Measurements from ENCODE around the gene CRB1. TPM values are rescaled to one million over a fixed set of nuclear protein-coding genes. Genes with fewer than 3 reads are reported as not detected.

CRB1 gene
- total and polyA plus RNA-seq, 3 experiments from 2014 or later: 0.05 to 0.26 TPM; not detected in 1

DNA sequence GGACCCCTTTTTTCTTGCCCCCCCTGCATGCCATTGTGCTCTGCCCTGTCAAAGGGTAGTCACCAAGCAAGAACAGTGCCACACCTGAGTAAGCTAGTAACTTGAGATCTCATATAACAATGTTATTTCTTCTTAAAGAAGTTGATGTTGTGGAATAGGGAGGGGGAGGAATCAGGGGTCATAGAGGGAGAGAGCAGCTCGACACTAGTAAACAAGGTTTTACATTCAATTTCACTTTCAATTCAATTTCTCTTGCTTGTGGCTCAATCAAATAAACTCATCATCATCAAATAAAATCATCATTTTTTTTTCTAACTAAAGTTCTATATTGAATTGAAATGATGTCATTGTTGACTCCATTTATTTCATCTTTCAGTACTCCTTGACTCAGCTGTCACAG, 106.4 kb downstream of the CRB1 start:
- Mint-ChIP-seq H3K9me3 (no peaks in the 10 kb centered on the region), H3K4me3 (peak overlapping the region in 6 of 7 donors; percentile 8 to 85 (median 25)), H3K4me1 (peaks cover 2 to 13% (median 13%) of the 10 kb centered on the region in 3 donors), H3K27ac (peak overlapping the region in 1 of 8 donors; percentile 31), H3K27me3 (peaks cover 8 to 18% of the 10 kb centered on the region in 2 donors), H3K36me3 (no peaks in the 10 kb centered on the region)
- no peaks in the 10 kb centered on the region for H3K36me3 ChIP-seq (ENCODE audit: insufficient read depth, low read length)
- H3K9me3 ChIP-seq (ENCODE audit: low read length): no peaks in the 10 kb centered on the region
- POLR2A ChIA-PET: no interaction called here
- DNase-seq: no peak
- no peaks in the 10 kb centered on the region for H3K27me3 ChIP-seq (ENCODE audit: insufficient read depth, low read length, poor library complexity, severe bottlenecking)
- H3K4me1 ChIP-seq (ENCODE audit: insufficient read depth, low read length): no peaks in the 10 kb centered on the region
- CTCF ChIA-PET: no interaction called here
- H3K4me3 ChIP-seq (ENCODE audit: low read length): no peak overlapping the region
- H3K27ac ChIP-seq (ENCODE audit: low read depth, low read length): no peak overlapping the region

DNA sequence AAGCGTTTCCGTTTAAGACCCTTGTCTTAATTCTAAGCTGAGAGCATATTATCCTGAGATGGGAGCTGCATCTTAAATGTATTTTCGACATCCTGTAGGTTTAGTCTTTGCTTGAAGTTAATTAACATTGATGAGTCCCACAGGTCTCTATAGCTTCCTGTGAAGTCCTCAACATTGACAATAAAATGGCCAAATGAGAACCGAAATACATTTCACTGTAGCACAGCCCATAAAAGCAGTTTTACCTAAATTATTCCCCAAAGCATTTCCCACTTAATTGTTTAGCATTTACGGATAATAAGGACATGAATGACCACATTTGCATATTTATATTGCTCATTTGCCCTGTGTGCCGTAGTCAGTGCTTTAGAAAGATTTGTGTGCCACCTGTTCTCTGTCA, 116.4 kb downstream of the CRB1 start:
- DNase-seq: no peak
- H3K4me3 Mint-ChIP-seq: no peak overlapping the region
- Histone ChIP-seq H3K4me1 (ENCODE audit: insufficient read depth, low read length) (no peaks in the 10 kb centered on the region), H3K27ac (ENCODE audit: low read depth, low read length) (no peak overlapping the region), H3K27me3 (ENCODE audit: insufficient read depth, low read length, poor library complexity, severe bottlenecking) (no peaks in the 10 kb centered on the region), H3K9me3 (ENCODE audit: low read length) (no peaks in the 10 kb centered on the region), H3K36me3 (ENCODE audit: insufficient read depth, low read length) (no peaks in the 10 kb centered on the region), H3K4me3 (ENCODE audit: low read length) (no peak overlapping the region)
- peaks cover 2 to 19% of the 10 kb centered on the region in 2 donors for H3K27me3 Mint-ChIP-seq
- H3K4me1 Mint-ChIP-seq: peaks cover 0 to 3% (median 2%) of the 10 kb centered on the region in 3 donors
- CTCF ChIA-PET: no interaction called here
- no peaks in the 10 kb centered on the region for H3K36me3 Mint-ChIP-seq
- POLR2A ChIA-PET: no interaction called here
- peak overlapping the region in 1 of 8 donors; percentile 41 for H3K27ac Mint-ChIP-seq
- no peaks in the 10 kb centered on the region for H3K9me3 Mint-ChIP-seq

DNA sequence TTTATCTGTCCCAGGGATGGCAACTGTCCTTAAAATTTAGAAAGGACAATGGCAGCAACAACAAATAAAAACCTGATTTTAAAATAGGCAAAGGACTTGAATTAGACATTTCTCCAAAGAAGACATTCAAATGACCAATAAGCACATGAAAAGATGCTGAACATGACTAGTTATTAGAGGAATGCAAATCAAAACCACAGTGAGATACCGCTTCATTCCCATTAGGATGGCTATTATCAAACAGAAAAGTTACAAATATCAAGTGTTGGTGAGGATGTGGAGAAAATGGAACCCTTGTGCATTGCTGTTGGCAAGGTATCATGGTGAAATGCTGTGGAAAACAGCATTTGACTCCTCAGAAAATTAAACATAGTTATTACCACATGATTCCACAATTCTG, 120.7 kb downstream of the CRB1 start:
- POLR2A ChIA-PET: no interaction called here
- H3K9me3 ChIP-seq (ENCODE audit: low read length): no peaks in the 10 kb centered on the region

DNA sequence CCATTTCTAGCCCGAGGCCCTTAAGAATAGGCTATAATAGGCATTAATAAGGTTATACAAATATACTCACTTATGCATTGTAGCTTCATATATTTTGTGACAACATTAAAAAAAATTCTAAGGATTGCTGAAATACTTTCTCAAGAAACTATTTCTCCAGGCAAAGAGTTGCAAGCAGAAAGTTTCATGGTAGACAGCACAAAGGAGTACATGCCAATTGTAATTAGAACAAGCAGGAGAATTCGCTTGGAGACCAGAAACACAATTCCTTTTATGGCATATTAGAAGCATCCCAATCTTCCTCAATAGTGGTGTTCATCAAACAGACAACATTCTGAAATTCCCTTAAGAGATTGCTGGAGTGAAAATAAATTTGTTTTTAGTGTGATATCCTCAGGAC, 122.8 kb downstream of the CRB1 start:
- no peaks in the 10 kb centered on the region for H3K27me3 ChIP-seq (ENCODE audit: insufficient read depth, low read length, poor library complexity, severe bottlenecking)
- H3K27ac ChIP-seq (ENCODE audit: low read depth, low read length): no peak overlapping the region
- DNase-seq: no peak
- H3K36me3 ChIP-seq (ENCODE audit: insufficient read depth, low read length): no peaks in the 10 kb centered on the region
- H3K4me1 Mint-ChIP-seq: peaks cover 24 to 42% (median 37%) of the 10 kb centered on the region in 3 donors
- POLR2A ChIA-PET: no interaction called here
- no peaks in the 10 kb centered on the region for H3K36me3 Mint-ChIP-seq
- peaks cover 6 to 14% of the 10 kb centered on the region in 2 donors for H3K27me3 Mint-ChIP-seq
- H3K4me1 ChIP-seq (ENCODE audit: insufficient read depth, low read length): peaks cover 37% of the 10 kb centered on the region
- no peak overlapping the region for H3K4me3 ChIP-seq (ENCODE audit: low read length)
- no peaks in the 10 kb centered on the region for H3K9me3 ChIP-seq (ENCODE audit: low read length)
- peak overlapping the region in 4 of 7 donors; percentile 3 to 8 (median 5) for H3K4me3 Mint-ChIP-seq
- H3K27ac Mint-ChIP-seq: peak overlapping the region in 7 of 8 donors; percentile 0 to 91 (median 74)
- H3K9me3 Mint-ChIP-seq: no peaks in the 10 kb centered on the region
- CTCF ChIA-PET: interaction anchor here (0.6 to 1.3 kb wide), 2 partner anchors 9 kb away, joined by 3 read pairs; no protein-coding TSS in a partner anchor

More for the DNA sequence above, 120.7 kb downstream of the CRB1 start:
- H3K4me3 ChIP-seq (ENCODE audit: low read length): no peak overlapping the region
- Mint-ChIP-seq H3K27me3 (peaks cover 2 to 15% of the 10 kb centered on the region in 2 donors), H3K4me1 (peaks cover 24 to 42% (median 37%) of the 10 kb centered on the region in 3 donors), H3K36me3 (no peaks in the 10 kb centered on the region), H3K27ac (no peak overlapping the region), H3K4me3 (no peak overlapping the region), H3K9me3 (no peaks in the 10 kb centered on the region)
- H3K27me3 ChIP-seq (ENCODE audit: insufficient read depth, low read length, poor library complexity, severe bottlenecking): no peaks in the 10 kb centered on the region
- DNase-seq: no peak
- no peaks in the 10 kb centered on the region for H3K36me3 ChIP-seq (ENCODE audit: insufficient read depth, low read length)
- CTCF ChIA-PET: no interaction called here
- H3K27ac ChIP-seq (ENCODE audit: low read depth, low read length): no peak overlapping the region
- H3K4me1 ChIP-seq (ENCODE audit: insufficient read depth, low read length): peaks cover 37% of the 10 kb centered on the region

DNA sequence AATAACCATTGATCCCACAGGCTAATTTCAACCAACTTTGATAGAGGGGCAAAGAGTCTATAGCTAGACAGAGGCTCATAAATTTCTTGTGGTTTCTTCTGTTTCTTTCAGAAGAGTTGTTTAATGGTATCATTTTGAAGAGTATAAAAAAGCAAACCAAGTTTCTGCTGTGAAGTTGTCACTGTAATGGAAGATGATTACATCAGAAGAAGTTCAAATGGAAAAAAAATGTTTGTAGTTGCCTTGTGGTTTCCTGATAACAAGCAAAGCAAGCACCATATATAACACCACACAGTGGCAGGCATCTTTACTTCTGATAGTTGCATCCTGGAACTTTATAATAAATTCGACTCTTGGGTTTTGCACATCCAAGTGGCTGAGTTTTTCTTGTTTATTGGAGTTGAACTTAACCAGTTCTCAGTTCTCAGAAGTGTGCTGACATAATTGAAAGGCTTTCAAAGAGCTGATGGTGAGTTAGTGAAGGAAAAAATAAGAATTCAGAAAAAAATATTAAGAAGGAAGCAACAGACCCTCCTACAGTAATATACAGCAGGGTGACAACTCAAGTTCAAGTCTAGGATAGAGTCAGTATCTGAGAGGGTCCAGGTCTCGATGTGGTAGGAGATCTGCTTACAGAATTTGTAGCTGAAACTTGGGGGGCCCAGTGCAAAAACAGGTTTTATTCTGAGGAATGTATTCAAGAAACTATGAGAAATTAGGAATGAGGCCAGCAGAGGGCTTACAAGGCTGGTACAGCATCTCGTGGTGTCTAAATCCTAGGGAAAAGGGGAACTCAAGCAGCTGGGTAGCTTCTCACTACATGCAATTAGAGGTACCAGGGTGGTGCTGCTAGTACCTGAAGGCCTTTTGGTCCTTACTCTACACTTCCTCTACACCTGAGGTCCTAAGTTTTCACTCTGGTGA, 123.5 kb downstream of the CRB1 start:
- CTCF ChIA-PET: interaction anchor here (0.8 to 1.3 kb wide), 2 partner anchors 8 to 28 kb away, joined by 3 read pairs; no protein-coding TSS in a partner anchor
- H3K27me3 Mint-ChIP-seq: peaks cover 6 to 10% of the 10 kb centered on the region in 2 donors
- H3K36me3 Mint-ChIP-seq: no peaks in the 10 kb centered on the region
- H3K27ac Mint-ChIP-seq: peak overlapping the region; percentile 43 to 91 (median 73)
- H3K9me3 Mint-ChIP-seq: no peaks in the 10 kb centered on the region
- H3K9me3 ChIP-seq (ENCODE audit: low read length): no peaks in the 10 kb centered on the region
- H3K4me3 Mint-ChIP-seq: peak overlapping the region in 5 of 7 donors; percentile 3 to 23 (median 6)
- H3K4me3 ChIP-seq (ENCODE audit: low read length): no peak overlapping the region
- H3K4me1 ChIP-seq (ENCODE audit: insufficient read depth, low read length): peaks cover 37% of the 10 kb centered on the region
- peaks cover 24 to 42% (median 37%) of the 10 kb centered on the region in 3 donors for H3K4me1 Mint-ChIP-seq
- H3K27me3 ChIP-seq (ENCODE audit: insufficient read depth, low read length, poor library complexity, severe bottlenecking): no peaks in the 10 kb centered on the region
- POLR2A ChIA-PET: no interaction called here
- H3K27ac ChIP-seq (ENCODE audit: low read depth, low read length): no peak overlapping the region
- H3K36me3 ChIP-seq (ENCODE audit: insufficient read depth, low read length): no peaks in the 10 kb centered on the region
- peak in 2 of 5 donors; percentile 58 to 77 for DNase-seq

DNA sequence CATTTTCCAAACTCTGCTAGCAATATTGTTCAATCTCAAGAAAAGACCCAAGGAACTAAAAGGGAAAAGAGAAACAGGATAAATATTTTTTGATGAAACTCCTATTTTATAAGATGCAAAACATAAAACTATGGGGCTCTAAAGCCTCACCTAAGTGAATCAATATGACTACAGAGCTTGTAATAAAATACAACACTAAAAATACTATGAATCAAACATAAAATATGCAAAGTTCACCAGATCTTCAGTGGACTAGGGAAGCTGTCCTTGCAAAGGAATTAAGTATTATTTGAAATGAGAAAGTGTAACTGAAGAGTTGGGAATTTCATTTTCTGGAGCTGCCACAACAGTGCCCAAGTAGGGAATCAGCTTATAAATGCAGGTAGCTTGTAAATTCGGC, 124.5 kb downstream of the CRB1 start:
- peaks cover 6 to 8% of the 10 kb centered on the region in 2 donors for H3K27me3 Mint-ChIP-seq
- no peak overlapping the region for H3K27ac ChIP-seq (ENCODE audit: low read depth, low read length)
- peak overlapping the region in 1 of 8 donors; percentile 21 for H3K27ac Mint-ChIP-seq

DNA sequence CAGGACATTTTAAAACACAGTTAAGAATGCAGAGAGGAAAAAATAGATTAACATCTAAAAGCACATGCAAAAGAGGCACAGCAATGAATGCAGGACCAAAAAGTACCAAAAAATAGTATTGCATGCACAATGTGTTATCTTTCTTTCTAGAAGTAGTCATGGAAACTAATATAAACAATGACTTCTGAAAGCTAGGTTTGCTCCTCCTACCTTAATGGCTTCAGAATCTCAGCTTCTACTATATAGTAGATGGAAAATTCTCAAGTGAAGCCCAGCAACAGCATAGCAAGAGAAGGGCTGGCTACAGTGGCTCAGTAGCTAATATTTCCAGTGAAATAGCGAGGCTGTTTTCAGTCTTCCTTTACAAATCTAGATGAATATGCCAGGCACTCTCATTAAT, 125.1 kb downstream of the CRB1 start:
- Mint-ChIP-seq H3K27me3 (peaks cover 6 to 8% of the 10 kb centered on the region in 2 donors), H3K27ac (peak overlapping the region in 1 of 8 donors; percentile 21), H3K9me3 (no peaks in the 10 kb centered on the region), H3K4me1 (peaks cover 24 to 42% (median 37%) of the 10 kb centered on the region in 3 donors), H3K4me3 (no peak overlapping the region), H3K36me3 (no peaks in the 10 kb centered on the region)
- H3K27ac ChIP-seq (ENCODE audit: low read depth, low read length): no peak overlapping the region
- H3K4me1 ChIP-seq (ENCODE audit: insufficient read depth, low read length): peaks cover 37% of the 10 kb centered on the region
- ChIA-PET POLR2A (no interaction called here), CTCF (interaction anchor here (1.0 kb wide), 1 partner anchor 39 kb away, joined by 3 read pairs; no protein-coding TSS in a partner anchor)
- no peaks in the 10 kb centered on the region for H3K36me3 ChIP-seq (ENCODE audit: insufficient read depth, low read length)
- H3K4me3 ChIP-seq (ENCODE audit: low read length): no peak overlapping the region
- peak in 1 of 5 donors; percentile 18 for DNase-seq
- H3K9me3 ChIP-seq (ENCODE audit: low read length): no peaks in the 10 kb centered on the region
- H3K27me3 ChIP-seq (ENCODE audit: insufficient read depth, low read length, poor library complexity, severe bottlenecking): no peaks in the 10 kb centered on the region

More for the DNA sequence above, 124.5 kb downstream of the CRB1 start:
- Histone ChIP-seq H3K4me1 (ENCODE audit: insufficient read depth, low read length) (peaks cover 37% of the 10 kb centered on the region), H3K27me3 (ENCODE audit: insufficient read depth, low read length, poor library complexity, severe bottlenecking) (no peaks in the 10 kb centered on the region), H3K4me3 (ENCODE audit: low read length) (no peak overlapping the region), H3K9me3 (ENCODE audit: low read length) (no peaks in the 10 kb centered on the region), H3K36me3 (ENCODE audit: insufficient read depth, low read length) (no peaks in the 10 kb centered on the region)
- H3K9me3 Mint-ChIP-seq: no peaks in the 10 kb centered on the region
- H3K4me3 Mint-ChIP-seq: no peak overlapping the region
- DNase-seq: no peak
- POLR2A ChIA-PET: no interaction called here
- H3K4me1 Mint-ChIP-seq: peaks cover 24 to 42% (median 37%) of the 10 kb centered on the region in 3 donors
- H3K36me3 Mint-ChIP-seq: no peaks in the 10 kb centered on the region
- CTCF ChIA-PET: interaction anchor here (1.0 kb wide), 1 partner anchor 39 kb away, joined by 3 read pairs; no protein-coding TSS in a partner anchor

DNA sequence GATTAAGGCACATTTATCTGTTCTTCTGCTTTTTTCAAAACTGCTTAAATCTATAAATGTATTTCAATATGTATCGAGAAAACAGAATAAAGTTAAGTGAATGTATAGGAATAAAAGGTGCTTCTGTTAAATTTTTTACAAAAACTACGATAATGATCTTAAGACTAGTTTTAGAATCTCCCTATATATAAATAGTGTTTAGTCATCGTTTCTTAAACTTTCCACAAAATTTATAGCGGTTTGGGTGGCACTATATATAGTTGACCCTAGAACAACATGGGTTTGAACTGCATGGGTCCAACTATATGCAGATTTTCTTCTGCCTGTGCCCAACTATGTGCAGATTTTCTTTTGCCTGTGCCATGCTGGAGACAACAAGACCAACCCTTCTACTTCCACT, 125.7 kb downstream of the CRB1 start:
- Histone ChIP-seq H3K36me3 (ENCODE audit: insufficient read depth, low read length) (no peaks in the 10 kb centered on the region), H3K27ac (ENCODE audit: low read depth, low read length) (no peak overlapping the region), H3K9me3 (ENCODE audit: low read length) (no peaks in the 10 kb centered on the region), H3K4me3 (ENCODE audit: low read length) (no peak overlapping the region), H3K4me1 (ENCODE audit: insufficient read depth, low read length) (peaks cover 37% of the 10 kb centered on the region), H3K27me3 (ENCODE audit: insufficient read depth, low read length, poor library complexity, severe bottlenecking) (no peaks in the 10 kb centered on the region)
- peaks cover 24 to 42% (median 37%) of the 10 kb centered on the region in 3 donors for H3K4me1 Mint-ChIP-seq
- CTCF ChIA-PET: no interaction called here
- H3K27ac Mint-ChIP-seq: no peak overlapping the region
- no peaks in the 10 kb centered on the region for H3K9me3 Mint-ChIP-seq
- H3K27me3 Mint-ChIP-seq: peaks cover 6 to 8% of the 10 kb centered on the region in 2 donors
- H3K4me3 Mint-ChIP-seq: no peak overlapping the region
- H3K36me3 Mint-ChIP-seq: no peaks in the 10 kb centered on the region
- DNase-seq: no peak
- POLR2A ChIA-PET: no interaction called here

Data from CD8-positive, alpha-beta memory T cell (primary cell).